ENCODE measurements around the gene CENPW. TPM values are rescaled to one million over a fixed set of nuclear protein-coding genes. Genes with fewer than 3 reads are reported as not detected.

CENPW gene
- total and polyA plus RNA-seq, 2 of the 4 experiments (the other 2 are of a cell fraction): 8.2 to 19.3 TPM

- Histone ChIP-seq H3K56ac (ENCODE audit: extremely low read depth, insufficient read depth, low read length) (no peak overlapping the region), H4K8ac (ENCODE audit: low read depth in 2 of 2, low read length in 2 of 2) (no peak overlapping the region), H3K4me3 (ENCODE audit: insufficient read depth, low read depth, low read length) (no peak overlapping the region), H3K4me2 (ENCODE audit: low read depth, low read length) (no peak overlapping the region), H2BK20ac (ENCODE audit: low read depth, low read length) (no peak overlapping the region), H3K9ac (ENCODE audit: low read depth, low read length) (no peak overlapping the region), H3K79me1 (ENCODE audit: low read depth in 1 of 2, low read length in 2 of 2) (no peaks in the 10 kb centered on the region), H2AK5ac (ENCODE audit: low read depth, low read length) (no peak overlapping the region), H3K27me3 (ENCODE audit: control insufficient read depth, insufficient read depth, low read length) (no peaks in the 10 kb centered on the region), H2BK5ac (ENCODE audit: low read depth, low read length, poor library complexity, severe bottlenecking) (no peak overlapping the region), H3K4ac (ENCODE audit: low read depth, low read length) (no peak overlapping the region), H2BK120ac (ENCODE audit: low read depth, low read length) (no peak overlapping the region), H3K18ac (ENCODE audit: low read depth, low read length) (no peak overlapping the region), H2AFZ (replicated peaks; ENCODE audit: low read length, poor library complexity) (no peak overlapping the region), H3K27ac (ENCODE audit: insufficient read depth, low read length) (no peak overlapping the region), H3K9me1 (ENCODE audit: insufficient read depth, low read length) (no peaks in the 10 kb centered on the region), H3K36me3 (ENCODE audit: control insufficient read depth, insufficient read depth, low read length) (no peaks in the 10 kb centered on the region), H2BK15ac (ENCODE audit: low read depth, low read length) (no peak overlapping the region), H3K4me1 (ENCODE audit: control insufficient read depth, insufficient read depth, low read length) (no peaks in the 10 kb centered on the region), H4K5ac (ENCODE audit: low read depth, low read length) (no peak overlapping the region), H3K14ac (replicated peaks; ENCODE audit: low read depth, low read length) (no peak overlapping the region), H2AK9ac (replicated peaks; ENCODE audit: low read depth, low read length, poor library complexity) (no peak overlapping the region), H4K91ac (ENCODE audit: insufficient read depth, low read depth, low read length) (no peak overlapping the region), H4K20me1 (ENCODE audit: insufficient read depth, low read length) (no peaks in the 10 kb centered on the region), H3K23ac (ENCODE audit: low read depth, low read length) (no peak overlapping the region), H3K9me3 (ENCODE audit: control insufficient read depth, insufficient read depth, low read length) (no peaks in the 10 kb centered on the region)
- in situ Hi-C loops (cut with MboI; ENCODE audit: low sequenced_read_pairs): no loop called here
- WGBS, 2 experiments (ENCODE audit: extremely low coverage in 2 of 2, insufficient read length in 1 of 2): no CpG with 5 or more reads among the region's 1 CpG
- no peak for DNase-seq
- ChIA-PET POLR2A (ENCODE audit: unreplicated experiment) (no interaction called here), CTCF (no interaction called here)
- TF ChIP-seq RFX5 (IDR thresholded peaks at IDR 0.05; ENCODE audit: low read depth, low read length) (no peak), SMC3 (IDR thresholded peaks at IDR 0.05; ENCODE audit: low read depth, low read length) (no peak), CEBPB (IDR thresholded peaks at IDR 0.05; ENCODE audit: low read depth, low read length) (peak; percentile 47; the same call in 1 of the 2 replicates)
- ATAC-seq (ENCODE audit: low read depth): no peak
- dilution Hi-C loops (cut with HindIII; ENCODE audit: low sequenced_read_pairs, unreplicated experiment): no loop called here
- no TSS peak for BruUV-seq (replicated peaks)
- intact Hi-C loops (cut with micrococcal nuclease): no loop called here
Observed at GRCh38 chr6:126318797-126319196, 21.1 kb upstream of the CENPW start.

Data from IMR-90 (cell line).